ENCODE data around the gene SORCS2.

SORCS2 gene

GRCh38 chr4:7192252-7193029 lies at the start of gene SORCS2:
TSS of gene SORCS2 (plus strand) at chr4:7192538.
- FAIRE-seq: no peak

DNA sequence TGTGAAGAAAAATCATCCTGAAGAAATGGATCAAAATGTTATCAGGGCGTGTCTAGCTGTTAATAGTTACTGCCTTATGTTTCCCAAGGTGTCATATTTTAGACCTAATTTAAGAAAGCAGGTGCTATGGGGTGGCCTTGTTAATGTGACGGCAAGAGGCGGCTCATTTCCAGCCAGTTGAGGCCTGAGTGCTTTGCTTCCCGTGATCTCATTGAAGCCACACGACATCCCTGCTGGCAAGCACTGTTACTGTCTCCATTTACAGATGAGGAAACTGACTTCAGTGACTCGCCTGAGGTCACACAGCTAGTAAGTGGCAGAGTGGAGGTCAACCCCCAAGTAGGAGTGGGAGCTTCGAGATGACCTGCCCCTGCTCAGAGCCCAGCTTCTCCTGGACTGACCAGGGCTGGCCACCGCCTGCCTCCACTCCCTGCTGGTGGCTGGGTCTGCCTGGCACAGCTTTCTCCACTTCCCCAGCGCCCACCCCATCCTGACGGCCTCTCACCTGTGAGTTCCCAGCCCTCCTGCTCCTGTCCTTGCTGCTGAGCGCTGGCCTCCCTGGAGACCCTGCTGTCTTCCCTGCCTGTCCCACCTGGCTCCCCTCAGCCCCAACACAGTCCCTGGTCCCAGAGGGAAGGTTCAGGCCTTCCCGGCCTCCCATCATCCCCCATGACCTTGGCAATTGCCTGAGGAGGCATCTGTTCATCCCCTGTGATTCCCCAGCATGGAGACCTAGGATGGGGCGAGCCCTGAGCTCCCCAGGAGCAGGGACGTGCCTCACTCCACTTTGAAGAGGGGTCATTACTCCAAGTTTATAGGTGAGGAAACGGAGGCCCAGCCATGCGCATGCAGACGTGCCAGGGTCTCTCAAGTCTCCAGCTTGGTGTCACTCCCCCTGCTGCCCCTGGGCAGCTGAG lies 47.7 kb upstream of the SORCS2 start:
- no peak for FAIRE-seq

DNA sequence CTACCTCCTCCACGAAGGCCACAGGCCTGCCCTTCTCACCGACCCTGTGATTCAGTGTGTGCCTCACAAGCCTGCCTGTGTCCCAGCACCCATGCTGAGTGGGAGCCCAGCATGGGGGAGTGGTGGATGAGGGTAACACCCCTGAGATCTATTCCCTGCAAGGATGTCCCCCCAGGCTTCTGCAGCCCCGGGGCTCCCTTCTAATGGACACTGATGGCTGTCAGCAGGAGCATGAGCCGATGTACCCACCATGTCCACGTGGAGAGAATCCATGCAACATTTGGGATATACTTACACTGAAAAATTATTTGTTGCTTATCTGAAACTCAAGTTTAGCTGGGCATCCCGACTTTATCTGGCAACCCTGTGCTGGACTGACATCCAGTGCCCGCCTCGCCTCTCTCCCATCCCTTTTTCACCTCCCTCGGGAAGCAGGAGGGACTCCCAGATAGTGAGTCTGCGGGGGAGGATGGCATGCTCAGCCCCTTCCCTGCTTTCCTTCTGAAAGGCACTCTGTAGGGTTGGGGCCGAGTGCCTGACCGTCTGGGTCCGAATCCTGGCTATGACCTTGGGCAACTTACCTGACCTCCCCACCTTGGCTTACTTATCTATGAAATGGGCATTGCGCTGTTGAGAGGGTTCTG lies 46.9 kb upstream of the SORCS2 start:
- FAIRE-seq: no peak

DNA sequence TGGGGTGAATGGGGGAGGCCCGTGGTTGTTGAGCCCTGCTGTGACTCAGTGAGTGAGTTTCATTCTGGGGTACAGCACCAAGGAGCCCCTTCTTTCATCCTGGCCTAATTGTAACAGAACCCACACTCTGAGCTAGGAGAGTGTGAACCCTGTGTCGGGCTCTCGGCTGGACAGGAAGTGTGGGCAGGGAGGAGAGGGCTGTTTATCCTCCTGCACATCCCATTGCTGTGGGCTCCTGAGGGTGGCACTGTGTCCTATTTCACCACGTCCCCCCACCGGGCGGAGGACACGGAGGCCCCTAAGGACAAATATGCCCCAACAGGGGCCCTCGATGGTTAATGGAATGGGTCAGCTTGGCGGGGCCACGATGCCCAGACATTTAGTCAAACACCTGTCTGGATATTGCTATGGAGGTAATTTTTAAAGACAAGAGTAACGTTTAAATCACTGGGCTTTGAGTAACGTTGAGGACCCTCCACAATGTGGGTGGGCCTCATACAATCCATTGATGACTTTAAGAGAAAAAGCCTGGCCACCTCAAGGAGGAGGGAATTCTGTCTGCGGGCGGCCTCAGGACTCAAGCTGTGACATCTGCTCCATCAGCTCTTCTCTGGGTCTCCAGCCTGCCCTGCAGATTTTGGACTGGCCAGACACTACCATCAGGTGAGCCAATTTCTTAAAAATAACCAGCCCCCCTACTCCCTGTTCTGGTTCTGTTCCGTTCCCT lies 46.1 kb upstream of the SORCS2 start:
- no peak for FAIRE-seq

DNA sequence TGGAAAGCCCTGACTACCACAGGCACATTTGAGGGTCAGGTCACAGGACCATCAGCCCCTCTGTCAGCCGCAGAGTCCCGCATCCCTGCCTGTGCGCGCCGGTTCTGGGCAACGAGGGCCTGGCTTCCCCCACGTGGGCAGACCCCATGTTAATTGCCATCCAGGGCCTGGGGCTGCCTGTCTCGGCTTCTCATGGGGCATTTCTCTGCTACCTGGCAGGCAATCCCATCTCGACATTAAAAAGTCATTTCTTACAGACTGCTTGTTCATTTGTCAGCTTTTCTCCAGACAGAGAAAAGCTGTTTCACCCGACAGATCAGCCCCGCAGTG lies 45.6 kb upstream of the SORCS2 start:
- no peak for FAIRE-seq

GRCh38 chr4:7147261-7147660 lies 45.1 kb upstream of the SORCS2 start:
- FAIRE-seq: no peak

- no peak for FAIRE-seq
Observed at GRCh38 chr4:7147661-7148310, 44.6 kb upstream of the SORCS2 start.

DNA sequence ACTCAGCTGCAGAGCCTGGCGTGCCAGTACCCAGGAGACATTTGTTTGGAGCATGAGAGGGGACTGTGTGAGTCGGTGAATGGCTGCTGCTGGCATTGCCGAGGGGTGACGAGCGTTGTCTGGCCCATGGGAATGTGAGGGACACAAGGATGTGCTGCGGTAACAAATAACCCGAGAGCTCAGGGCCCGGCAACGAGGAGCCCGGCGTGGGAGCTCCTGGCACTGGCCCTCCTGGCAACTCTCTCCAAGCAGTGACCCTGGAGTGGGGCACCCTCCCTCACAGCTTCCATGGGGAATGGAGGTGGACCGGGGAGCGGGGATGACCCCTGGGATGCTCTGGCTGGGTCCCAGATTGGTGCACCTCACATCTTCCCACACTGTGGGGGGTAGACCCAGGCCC lies 44.0 kb upstream of the SORCS2 start:
- FAIRE-seq: no peak

DNA sequence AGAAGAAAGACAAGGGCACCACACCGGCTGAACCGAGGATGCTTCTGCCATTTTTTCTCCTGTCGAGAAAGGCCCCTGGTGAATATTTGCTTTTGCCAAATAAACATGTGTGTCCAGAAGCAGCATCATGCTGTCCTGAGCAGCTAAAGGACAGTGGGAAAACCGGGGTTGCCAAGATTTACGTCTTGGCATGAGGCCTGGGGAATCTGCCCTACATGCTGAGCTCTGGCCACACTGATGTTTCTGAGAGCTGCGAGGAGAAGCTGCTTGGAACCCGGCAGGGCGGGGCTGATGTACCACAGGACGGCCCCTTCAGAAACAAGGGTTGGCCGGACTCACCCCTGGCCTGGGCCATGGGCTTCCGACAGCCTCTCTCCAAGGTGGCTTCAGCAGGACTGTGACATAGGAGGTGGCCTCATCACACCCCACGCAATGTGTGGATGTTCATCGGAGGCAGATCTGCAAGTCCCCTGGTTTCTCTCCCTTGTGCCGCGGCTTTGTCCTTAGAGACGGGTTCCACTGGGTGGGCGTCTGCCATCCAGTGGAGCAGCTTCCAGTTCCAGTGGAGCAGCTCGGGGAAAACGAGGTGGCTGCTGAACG lies 42.2 kb upstream of the SORCS2 start:
- no peak for FAIRE-seq

DNA sequence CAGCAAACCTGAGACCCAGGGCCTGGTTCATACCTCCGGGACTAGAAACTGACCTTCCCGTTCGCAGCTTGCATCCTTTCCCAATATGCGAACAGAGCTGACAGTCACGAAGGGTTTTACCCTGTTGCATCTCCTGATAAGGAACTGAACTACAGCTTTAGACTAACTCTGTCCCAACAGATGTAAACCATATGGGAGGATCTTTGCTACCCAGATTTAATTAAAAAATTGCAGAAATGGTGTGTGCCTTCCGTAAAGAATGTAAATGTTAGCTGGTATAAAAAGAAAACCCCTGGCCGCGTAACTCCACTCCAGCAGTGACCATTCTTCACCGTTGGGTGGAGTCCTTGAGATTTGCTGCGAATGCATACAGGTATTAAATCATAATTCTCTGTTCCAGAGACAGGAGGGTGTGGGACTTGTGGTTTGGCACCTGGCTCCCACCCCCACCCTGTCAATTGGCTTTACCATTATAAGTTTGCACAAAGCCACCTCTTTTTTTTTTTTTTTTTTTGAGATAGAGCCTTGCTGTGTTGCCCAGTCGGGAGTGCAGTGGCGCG lies 40.6 kb upstream of the SORCS2 start:
- no peak for FAIRE-seq

DNA sequence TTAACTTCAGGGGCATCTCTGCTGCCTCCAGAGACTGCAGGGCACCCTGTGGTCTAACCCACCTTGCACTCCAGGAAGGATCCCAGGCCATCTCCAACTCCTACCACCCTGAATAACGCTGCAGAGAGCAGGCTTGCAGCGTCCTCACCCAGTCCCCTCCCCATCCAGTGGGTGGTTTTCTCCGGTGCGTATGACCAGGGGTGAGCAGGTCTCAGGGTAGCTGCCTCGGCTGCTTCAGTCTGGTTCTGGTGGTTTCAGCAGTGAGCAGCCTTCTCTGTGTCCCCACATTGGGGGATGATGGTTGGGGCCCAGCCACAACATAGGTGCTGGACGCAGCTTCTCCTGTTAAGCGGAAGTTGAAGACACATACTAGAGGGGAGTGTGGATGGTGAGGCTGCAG lies 38.6 kb upstream of the SORCS2 start:
- FAIRE-seq: no peak

DNA sequence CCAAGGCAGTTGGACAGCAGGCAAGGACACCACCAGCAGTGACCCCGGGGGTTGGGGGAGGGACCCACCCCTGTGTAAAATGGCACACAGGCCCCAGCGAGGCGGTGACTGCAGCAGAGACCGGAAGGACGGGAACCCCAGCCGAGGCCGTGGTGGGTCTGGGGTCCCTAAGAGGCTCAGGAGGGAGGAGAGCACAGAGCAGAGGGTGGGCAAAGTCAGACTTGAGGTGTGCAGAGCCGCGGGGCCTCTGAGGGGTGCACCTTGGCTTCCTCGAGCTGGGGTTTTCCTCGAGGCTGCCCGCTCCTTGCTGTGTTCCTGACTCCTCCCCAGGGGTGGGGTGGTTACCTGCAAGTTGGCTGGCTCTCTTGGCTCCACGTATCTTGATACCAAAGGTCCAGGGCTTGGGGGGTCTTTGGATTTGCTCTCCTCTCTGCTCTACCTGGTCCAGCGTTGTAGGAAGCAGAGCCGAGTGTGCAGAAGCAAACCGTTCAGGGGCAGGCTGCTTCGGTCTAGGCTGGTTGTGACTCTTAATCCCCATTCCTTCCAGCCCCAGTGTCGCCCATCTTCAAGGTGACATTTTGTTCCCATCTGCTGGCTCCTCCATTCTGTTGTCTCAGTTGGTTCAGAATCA lies 37.9 kb upstream of the SORCS2 start:
- FAIRE-seq: no peak

DNA sequence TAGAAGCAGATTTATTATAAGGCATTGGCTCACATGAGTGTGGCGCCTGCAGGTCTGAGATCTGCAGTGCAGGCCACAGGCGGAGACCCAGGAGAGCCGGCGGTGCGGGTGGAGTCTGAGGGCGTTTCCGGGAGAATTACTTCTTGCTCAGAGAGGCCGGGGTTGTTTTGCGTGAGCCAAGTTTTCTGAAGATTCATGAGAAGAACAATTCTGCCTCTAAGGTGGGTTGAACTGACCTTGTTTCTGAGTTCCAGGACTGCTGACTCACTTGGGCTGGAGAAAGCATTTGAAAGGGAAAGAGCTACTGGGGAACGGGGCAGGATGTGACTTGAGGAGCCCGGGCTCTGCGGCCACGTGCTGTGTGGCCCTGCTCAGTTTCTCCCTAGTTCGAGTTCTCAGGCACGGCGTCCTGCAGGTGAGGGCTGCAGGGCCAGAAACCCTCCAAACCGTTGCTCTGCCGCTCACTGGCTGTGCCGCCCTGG lies 36.7 kb upstream of the SORCS2 start:
- no peak for FAIRE-seq

- no peak for FAIRE-seq
Observed at GRCh38 chr4:7156328-7156727, 36.0 kb upstream of the SORCS2 start.

DNA sequence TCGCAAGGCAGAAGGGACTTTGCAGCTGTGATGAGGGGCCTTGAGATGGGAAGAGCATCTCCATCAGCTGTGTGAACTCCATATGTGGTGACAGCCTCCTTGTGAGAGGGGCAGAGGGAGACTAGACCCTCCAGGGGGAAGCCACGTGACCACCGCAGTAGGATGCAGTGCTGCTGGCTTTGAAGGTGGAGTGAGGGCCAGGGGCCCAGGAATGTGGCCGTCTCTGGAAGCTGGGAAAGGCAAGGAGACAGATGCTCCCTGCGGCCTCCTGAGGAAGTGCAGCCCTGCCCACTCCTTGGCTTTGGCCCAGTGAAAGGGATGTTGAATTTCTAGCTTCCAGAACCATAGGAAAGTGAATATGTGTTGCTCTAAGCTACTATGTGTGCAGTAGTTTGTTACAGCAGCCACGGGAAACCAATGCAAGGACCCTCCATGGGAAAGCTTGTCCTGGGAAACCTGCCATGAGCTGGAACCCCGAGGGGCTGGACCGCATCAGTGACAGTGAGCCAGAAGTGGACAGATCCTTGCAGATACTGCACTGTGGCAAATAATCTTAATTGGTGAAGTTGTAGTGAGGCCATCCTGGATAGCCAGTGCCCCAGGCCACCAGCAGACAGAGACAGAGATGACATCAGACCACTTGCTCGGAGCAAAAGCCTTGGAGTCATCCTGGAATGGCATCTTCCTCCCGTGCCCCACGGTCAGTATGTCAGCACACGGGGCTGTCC lies 35.4 kb upstream of the SORCS2 start:
- FAIRE-seq: no peak

DNA sequence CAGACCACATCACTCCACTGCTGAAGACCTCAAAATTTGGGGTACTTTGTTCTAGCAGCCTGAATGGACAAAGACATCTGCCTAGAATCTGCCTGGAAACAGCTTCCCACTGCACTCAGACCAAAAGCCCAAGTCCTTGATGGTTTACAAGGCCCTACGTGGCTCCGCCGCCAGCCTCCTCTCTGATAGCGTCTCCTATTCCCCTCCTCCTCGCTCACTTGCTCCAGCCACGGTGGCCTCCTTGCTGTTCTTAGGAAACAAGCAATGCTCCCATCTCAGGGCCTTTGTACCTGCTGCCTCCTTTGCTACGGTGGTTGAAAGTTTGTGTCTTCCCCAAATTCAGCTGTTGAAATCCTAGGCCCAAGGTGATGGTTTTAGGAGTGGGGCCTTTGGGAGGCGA lies 34.7 kb upstream of the SORCS2 start:
- no peak for FAIRE-seq

DNA sequence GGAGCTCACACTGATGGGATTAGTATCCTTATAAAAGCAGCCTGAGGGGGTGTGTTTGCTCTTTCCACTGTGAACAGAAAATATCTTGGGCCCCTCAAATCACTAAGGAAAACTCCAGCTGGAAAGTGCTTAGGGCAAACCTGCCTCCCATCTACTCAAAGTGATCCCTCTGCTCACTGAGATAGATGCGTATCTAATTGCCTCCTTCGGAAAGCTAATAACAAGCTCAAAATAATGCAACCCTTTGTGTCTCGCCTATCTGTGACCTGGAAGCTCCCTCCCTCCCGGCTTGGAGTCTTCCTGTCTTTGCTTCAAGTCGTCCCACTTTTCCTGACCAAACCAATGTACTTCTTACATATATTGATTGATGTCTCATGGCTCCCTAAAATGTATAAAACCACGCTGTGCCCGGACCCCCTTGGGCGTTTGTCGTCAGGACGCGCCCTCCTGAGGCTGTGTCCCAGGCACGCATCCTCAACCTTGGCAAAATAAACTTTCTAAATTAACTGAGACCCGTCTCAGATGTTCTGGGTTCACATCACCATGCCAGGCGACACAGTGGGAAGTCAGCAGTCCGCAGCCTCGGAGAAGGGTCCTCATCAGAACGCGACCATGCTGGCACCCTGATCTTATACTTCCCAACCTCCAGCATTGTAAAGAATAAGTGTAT lies 34.1 kb upstream of the SORCS2 start:
- FAIRE-seq: no peak

DNA sequence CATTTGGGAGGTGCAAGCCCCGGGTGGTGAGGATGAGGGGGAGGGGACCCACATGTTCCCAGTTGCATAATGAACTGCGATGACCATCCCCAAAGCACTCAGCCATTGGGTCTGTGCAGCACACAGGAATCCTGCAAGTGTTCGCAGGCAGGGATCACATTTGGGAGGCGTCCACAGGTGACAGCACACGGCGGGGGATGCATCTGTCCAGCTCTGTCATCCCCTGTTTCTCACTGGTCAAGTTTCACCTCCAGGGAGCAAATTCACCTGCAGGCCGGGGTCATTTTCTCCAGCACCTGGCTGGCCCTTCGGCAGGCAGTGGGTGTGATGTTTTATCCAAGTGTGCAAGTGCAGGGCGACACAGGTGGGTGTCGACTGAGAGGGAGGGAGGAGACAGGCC lies 33.3 kb upstream of the SORCS2 start:
- FAIRE-seq: no peak

GRCh38 chr4:7159923-7160322 lies 32.4 kb upstream of the SORCS2 start:
- FAIRE-seq: no peak

- FAIRE-seq: no peak
Observed at GRCh38 chr4:7160439-7160838, 31.9 kb upstream of the SORCS2 start.
